HG03378 (cell line): Measurements from ENCODE around the gene SGK2.
"Not testable (repeated sequence)": the region's sequence is repeated elsewhere in the genome, so short reads cannot be mapped to it uniquely, and the experiment has no call there.

Experiments used
- ATAC-seq: cut with Tn5 transposase; IDR thresholded peaks from one replicate; pipeline ENCODE4 v1.9.1; 2021; ENCODE audit warnings: mild to moderate bottlenecking, moderate library complexity; ENCODE audit not compliant: unreplicated experiment

The SGK2 gene

DNA sequence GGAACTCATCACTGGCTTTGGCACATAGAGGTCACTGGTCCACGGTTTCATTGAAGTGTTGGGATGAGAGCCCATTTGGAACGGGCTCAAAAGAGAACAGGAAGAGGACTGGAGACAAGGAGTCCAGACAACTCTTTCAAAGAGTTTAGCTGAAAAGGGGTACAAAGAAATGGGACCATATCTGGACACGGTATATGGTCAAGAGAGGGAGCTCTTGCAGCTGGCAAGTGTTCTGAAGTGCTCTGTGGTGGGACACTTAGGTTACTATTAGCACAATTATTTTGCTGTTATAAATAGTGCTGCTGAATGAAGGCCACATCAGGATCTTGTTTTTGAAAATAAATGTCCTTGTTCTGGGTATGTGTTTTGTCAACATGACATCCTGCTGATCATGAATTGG lies 4.6 kb downstream of the SGK2 start:
- ATAC-seq, result no peak

DNA sequence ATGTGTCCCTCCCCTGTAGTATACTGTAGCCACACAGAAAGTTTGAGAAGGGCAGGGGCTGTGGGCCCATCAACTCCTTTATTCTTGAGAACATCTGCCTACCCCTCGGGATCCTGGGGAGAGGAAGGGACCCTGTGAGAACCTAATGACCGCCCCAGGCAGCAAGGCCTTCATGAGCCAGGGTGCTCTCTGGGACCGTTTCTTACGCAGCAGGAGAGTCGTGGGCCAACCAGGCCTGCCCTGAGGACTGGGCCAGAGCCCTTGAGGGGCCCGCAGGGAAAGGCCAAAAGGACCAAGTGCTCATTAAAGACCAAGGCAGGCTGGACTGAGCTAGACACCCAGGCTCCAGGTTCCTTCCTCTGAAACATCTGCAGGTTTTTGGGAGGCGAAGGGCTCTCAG lies 5.2 kb downstream of the SGK2 start:
- no peak for ATAC-seq

DNA sequence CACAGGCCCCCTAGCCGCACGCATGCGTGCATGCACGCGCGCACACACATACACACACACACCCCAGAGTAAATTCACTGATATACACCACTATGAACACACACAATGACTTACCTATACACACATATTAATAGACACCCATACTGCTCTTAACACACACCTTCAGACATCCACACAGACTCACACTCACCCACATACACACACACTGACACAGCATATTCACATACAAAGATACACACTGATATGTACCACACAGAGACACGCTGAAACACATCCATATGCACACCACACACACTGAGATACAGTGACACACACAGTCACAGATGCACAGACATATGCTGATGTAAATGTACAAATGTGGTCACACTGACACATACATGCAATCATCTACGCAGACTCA lies 5.6 kb downstream of the SGK2 start:
- no peak for ATAC-seq

DNA sequence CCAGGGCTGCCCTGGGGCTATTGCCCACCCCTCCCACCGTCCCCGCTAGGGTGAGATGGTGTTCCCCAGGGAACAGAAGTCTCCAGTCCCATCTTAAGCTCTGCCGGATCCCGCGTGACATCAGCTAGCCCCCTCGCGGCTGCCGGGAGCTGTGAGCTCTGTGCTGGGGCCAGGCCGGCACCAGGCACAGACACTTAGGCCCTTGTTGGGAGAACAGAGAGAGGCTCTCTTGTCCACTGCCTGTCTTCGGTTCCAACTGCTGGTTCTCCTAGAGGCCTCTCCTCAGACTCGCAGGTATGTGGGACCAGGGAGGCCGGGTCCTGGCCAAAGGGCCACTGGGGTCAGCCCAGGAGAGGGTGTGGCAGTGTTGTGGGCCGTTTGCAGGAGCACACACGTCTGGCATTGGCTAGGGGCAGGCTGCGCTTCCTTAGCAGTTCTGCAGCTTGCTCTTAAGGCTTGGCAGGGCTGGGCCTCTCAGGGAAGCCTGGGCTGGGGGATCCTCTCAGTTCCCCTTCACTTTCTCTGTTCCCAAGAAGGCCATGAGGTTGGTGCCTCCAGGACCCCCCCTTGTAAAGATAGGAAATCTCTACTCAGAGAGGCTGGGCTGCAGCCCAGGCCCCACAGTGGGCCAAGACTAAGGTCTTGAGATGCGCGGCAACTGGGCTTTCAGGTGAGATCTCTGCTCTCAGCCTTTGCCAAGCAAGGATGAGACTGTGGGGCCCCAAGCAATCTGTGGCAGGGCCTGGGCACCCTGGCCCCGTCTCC lies 6.3 kb downstream of the SGK2 start:
- ATAC-seq, result no peak

DNA sequence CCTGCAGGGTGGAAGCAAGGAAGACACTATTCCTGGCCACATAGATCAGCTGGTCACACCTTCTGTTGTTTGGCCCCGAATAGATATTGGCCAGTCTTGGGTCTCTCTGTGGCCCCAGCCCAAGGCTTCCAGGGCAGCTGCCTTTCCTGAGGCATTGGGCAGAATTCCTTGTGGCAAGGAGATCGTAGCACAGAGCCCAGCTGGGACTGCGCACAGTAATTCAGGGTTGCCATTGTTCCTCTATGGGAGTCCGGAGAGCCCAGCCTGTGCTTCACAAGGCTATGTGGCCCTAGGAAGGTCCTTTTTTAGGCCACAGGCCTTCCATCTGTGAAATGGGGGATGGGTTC lies 6.9 kb downstream of the SGK2 start:
- ATAC-seq, result no peak

DNA sequence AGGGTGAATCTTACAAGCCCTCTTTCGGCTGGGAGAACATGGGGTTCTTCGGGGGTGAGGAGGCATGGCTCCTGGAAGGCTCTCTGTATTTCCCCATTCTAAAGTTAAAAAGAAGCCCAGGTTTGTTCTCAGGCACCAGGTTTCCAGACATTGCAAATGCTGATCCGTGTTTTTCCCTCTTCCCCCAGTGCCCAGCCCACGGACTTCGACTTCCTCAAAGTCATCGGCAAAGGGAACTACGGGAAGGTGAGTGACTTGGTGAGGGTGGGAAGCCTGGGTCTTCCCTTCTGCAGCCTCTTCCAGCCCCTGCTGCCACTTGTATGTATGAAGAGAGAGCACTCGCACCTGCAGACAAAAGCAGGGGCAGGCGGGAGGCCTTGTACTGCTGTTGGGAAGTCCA lies 8.7 kb downstream of the SGK2 start:
- no peak for ATAC-seq

DNA sequence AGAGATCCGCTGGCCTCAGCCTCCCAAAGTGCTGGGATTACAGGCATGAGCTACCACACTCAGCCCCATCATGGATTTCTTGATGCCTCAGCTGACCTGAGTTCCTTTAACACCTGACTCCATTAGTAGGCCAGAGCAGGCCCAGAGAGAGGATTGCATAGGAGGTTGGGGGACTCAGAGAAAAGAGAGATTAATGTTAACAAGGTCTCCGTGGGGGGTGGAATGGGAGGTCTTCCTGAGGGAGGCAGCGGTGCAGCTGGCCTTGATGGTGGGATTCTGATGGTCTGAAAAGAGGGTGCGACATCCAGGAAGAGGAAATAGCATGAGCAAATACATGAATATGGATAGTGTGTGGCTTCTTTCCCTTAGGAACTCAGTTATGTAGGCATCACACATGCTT lies 9.9 kb downstream of the SGK2 start:
- no peak for ATAC-seq

DNA sequence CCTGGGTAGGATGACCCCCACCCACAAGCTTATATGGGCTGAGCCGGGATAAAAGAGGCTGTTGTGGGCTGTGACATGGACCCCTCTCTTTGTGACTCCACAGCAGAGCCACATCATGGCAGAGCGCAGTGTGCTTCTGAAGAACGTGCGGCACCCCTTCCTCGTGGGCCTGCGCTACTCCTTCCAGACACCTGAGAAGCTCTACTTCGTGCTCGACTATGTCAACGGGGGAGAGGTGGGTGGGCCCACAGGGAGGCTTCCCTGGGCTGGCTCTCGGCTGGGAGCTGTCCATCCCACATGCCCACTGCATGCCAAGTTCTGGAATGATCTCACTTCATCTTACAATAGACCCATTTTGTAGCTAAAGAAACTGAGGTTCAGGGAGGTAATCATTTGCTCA lies 10.5 kb downstream of the SGK2 start:
- ATAC-seq, result no peak

DNA sequence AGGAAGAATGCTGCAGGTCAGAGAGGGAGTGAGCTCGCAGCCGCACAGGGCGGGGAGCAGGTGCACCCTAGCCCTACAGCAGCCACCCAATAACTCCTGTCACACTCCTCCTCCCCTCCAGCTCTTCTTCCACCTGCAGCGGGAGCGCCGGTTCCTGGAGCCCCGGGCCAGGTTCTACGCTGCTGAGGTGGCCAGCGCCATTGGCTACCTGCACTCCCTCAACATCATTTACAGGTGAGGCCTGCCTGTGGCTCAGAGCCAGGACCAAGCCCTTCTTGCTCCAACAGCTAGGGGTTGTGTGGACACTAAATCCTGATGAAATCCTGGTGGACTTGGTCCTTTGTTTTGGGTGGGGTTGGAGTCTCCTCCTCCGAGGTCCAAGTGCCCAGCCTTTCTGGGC lies 11.7 kb downstream of the SGK2 start:
- ATAC-seq, result no peak

DNA sequence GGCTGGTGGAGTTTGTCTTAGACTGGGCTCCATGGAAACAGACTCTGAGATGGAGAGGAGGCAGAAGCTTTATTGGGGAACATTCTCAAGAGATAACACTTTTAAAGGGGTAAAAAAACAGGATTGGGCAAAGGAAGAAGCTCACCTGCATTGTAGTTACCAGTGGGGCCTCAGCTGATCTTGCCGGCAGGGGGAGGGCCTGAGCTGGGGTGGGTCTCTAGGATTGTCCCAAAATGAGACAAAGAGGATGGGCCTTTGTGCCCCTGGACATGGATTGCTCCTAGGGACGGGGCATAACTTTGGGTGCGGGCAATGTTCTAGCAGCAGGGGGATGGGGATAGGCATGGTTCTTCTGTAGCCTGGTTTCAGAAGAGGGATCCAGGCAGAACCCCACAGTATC lies 12.5 kb downstream of the SGK2 start:
- no peak for ATAC-seq

DNA sequence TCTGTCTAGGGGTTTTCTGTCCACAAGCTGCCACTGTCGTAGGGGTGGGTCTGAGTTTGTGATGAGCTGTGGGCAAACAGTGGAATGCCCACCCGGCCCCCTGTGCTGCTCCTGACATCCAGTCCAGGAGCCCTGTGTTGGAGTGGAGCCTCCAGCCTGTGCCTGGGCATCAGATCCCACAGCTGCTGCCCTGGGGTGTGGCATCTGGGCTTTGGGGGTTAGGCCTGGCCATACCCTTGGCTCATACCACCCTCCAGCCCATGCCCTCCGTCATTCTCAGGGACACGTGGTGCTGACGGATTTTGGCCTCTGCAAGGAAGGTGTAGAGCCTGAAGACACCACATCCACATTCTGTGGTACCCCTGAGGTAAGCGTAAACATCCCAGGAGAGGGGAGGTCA lies 12.9 kb downstream of the SGK2 start:
- ATAC-seq, result no peak

DNA sequence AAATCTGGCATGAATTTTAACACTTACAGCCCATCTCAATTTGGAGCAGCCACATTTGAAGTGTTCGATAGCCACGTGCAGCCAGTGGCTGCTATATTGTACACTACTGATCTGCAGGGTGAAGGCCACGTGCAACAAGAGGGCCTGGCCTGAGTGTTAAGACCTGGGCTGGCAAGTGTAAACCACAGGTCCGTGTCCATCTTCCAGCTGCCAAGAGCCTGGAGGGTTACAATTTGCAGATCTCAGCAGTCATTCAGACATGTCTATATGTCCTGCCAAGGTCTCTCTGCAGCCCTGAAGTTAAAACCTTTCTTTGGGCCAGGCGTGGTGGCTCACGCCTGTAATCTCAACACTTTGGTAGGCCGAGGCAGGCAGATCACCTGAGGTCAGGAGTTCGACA lies 14.1 kb downstream of the SGK2 start:
- ATAC-seq, result no peak

DNA sequence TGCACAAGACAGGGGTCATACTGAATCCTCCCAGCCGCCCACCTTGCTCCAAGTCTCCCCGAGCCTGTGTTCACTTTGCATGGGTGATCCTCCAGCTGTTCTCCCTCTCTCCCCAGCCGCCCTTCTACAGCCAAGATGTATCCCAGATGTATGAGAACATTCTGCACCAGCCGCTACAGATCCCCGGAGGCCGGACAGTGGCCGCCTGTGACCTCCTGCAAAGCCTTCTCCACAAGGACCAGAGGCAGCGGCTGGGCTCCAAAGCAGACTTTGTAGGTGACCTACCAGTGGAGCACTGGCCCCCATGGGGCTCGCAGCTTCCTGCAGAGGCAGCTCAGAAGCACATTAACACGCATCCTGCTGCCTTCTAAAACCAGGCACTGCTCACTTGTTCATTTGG lies 17.3 kb downstream of the SGK2 start:
- no peak for ATAC-seq

DNA sequence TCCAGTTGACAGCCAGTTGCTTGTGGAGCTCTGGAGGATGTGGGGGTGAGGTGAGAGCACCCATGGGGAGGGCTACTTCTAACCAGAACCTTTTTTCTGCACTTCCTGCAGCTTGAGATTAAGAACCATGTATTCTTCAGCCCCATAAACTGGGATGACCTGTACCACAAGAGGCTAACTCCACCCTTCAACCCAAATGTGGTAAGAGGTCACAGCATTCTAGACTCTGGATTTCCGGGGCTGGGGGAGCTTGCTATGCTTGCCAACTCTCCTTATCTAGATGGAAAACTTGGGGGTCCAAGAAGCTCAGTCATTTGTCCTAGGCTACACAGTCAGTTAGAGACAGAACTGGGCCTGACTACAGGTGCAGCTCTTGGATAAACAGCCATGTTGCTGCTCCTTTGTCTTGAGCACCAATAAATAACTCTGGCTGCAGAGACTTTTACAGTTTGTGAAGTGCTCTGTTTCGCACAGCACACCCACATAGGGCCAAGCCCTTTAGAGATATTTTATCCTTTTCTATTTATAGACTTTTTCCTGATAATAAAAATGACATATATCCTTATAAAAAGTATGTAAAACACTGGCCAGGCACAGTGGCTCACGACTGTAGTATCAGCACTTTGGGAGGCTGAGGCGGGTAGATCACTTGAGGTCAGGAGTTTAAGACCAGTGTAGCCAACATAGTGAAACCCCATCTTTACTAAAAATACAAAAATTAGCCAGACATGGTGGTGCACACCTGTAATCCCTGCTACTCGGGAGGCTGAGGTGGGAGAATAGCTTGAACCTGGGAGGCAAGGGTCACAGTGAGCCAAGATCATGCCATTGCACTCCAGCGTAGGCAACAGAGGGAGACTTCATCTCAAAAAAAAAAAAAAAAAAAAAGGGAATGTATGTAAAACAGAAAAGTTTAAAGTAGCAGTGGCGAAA lies 21.3 kb downstream of the SGK2 start:
- no peak for ATAC-seq

DNA sequence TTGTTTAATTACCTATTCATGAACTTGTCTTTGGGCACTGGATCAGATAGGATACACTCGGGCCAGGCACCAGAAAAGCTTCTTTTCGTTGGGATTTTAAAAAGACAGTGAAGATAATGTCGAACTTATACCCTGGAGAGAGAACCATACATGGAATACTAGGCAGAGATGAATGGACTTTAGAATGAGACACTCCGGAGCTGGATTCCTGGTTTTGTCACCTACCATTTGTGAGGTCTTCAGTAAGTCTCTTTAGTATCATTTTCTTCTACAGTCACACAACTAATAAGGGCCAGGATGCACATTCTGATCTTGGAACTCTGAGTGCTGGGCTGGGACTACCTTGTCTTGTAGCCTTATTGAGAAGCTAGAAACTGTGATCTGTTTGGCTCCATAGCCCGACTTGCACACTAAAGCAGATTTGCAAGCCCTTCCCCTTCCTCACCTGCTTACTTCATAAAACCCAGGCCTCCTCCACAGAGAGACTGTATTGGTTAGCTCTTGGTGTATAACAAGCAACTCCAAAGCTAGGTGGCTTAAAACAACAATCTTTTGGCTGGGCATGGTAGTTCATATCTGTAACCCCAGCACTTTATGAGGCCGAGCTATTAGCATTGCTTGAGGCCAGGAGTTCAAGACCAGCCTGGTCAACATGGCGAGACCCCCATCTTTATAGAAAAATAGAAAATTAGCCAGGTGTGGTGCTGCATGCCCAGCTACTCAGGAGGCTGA lies 24.5 kb downstream of the SGK2 start:
- no peak for ATAC-seq

DNA sequence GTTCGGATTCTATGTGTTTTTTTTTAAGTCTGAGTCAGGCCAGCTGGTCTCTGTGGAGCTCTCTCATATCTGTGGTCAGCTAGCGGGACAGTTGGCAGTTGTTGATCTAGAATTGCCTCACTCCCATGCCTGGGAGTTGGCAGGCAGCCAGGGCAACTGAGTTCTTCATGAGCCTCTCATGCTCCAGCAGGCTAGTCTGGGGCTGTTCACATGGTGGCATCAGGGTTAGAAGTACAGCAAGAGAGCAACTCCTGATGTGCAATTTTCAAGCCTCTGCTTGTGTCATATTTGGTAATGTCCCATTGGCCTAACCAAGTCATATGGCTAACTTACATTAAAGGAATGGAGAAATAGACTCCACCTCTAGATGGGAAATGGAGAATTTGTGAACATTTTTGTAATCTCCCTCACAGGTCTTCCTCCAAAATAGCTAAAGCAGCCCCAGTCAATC lies 25.2 kb downstream of the SGK2 start:
- no peak for ATAC-seq

DNA sequence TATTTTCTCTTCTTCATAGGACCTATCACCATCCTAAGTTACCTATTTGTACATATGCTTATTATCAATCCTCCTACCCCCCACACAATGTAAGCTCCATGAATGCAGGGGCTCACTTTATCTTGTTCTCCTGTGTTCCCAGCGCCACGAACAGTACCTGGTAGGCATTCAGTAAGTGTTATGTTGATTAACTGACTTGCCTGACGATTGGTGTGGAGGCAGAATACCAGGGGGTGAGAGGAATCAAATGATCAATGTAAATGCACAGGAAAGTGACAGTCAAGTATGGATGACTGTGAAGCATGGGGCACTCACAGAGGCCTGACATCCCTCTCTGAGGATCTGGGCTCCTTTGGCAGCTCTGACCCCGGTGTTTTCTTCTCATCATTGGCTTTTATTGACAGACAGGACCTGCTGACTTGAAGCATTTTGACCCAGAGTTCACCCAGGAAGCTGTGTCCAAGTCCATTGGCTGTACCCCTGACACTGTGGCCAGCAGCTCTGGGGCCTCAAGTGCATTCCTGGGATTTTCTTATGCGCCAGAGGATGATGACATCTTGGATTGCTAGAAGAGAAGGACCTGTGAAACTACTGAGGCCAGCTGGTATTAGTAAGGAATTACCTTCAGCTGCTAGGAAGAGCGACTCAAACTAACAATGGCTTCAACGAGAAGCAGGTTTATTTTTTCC lies 25.8 kb downstream of the SGK2 start:
- no peak for ATAC-seq

DNA sequence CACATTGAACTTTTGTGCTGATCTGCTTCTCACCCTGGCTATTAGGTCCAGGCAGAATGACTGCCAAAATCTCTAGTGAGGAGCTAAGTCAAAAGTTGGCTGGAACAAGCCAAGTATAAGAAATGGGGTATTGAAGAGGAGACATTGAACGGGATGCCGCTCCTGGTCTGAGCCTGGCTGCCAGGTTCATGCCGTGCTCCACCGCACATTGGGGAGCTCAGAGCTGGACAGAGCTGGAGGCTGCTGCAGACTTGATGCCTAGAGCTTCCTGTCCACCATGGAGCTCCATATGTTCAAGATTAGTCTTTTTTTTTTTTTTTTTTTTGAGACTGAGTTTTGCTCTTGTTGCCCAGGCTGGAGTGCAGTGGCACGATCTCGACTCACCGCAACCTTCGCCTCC lies 27.8 kb downstream of the SGK2 start:
- ATAC-seq, result no peak

DNA sequence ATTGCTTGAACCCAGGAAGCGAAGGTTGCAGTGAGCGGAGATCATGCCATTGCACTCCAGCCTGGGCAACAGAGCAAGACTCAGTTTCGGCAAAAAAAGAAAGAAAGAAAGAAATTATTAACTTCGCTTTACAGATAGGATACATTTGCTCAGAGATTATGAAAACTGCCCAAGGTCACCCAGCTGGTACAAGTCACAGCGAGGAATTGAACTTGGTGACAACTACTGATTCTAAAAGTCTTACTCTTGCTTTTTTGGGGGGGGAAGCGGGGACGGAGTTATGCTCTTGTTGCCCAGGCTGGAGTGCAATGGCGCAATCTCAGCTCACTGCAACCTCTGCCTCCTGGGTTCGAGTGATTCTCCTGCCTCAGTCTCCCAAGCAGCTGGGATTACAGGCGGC lies 29.7 kb downstream of the SGK2 start:
- not testable (repeated sequence) for ATAC-seq

DNA sequence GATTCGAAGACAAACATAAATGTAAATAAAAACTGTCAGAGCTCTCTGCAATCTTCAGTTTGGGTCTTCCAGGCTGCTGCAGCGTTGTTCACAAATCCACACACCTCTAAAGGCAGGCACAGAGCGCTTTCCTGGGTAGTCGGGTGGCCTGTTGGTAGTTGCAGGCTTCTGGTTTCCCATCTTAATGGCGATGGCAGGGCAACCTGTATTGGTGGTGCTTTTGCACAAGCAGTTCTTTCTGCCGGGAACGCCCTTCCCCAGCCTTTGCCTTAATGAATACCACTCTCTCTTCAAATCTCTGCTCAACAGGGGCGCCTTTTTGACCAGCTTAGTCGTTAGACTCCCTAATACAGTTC lies 31.2 kb downstream of the SGK2 start:
- no peak for ATAC-seq
